ENCODE measurements around the gene VOPP1.

Gene VOPP1

DNA sequence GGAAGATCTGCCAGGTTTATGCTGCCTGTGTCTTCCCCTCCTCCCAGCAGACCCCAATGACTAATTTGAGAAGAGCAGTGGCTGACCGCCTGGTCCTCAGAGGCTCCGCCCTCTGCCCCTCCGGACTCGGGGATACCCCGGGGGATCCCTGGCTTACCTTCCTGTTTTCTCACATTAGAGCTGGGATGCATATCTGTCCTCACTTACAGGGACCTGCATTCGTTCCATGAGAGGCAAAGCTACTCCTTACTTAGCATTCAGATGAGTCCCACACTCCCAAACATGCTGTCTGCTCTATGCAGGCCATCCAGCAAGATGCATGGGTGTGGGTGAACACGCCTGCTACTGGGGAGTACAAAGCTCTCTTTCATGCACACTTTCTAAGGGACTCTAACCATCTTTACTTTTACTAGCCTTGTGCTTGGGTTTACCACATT lies 24.0 kb downstream of the VOPP1 start:
- H3K36me3 ChIP-seq (ENCODE audit: low read length), result no peaks in the 10 kb centered on the region
- peaks cover 65% of the 10 kb centered on the region for H4K20me1 ChIP-seq (ENCODE audit: low read depth, low read length)
- no peak overlapping the region for H3K9ac ChIP-seq (ENCODE audit: low read length)
- no peak overlapping the region for H3K27ac ChIP-seq (ENCODE audit: low read depth, low read length)
- TF ChIP-seq, protein P1, sequence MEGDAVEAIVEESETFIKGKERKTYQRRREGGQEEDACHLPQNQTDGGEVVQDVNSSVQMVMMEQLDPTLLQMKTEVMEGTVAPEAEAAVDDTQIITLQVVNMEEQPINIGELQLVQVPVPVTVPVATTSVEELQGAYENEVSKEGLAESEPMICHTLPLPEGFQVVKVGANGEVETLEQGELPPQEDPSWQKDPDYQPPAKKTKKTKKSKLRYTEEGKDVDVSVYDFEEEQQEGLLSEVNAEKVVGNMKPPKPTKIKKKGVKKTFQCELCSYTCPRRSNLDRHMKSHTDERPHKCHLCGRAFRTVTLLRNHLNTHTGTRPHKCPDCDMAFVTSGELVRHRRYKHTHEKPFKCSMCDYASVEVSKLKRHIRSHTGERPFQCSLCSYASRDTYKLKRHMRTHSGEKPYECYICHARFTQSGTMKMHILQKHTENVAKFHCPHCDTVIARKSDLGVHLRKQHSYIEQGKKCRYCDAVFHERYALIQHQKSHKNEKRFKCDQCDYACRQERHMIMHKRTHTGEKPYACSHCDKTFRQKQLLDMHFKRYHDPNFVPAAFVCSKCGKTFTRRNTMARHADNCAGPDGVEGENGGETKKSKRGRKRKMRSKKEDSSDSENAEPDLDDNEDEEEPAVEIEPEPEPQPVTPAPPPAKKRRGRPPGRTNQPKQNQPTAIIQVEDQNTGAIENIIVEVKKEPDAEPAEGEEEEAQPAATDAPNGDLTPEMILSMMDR (IDR thresholded peaks at IDR 0.05; ENCODE audit: insufficient read depth, low read length, poor library complexity, severe bottlenecking), result no peak
- peaks cover 96% of the 10 kb centered on the region for H3K79me2 ChIP-seq (ENCODE audit: insufficient read depth, low read length)
- H3F3A ChIP-seq (ENCODE audit: insufficient read depth), result no peaks in the 10 kb centered on the region
- H2AFZ ChIP-seq (ENCODE audit: low read depth, low read length, severe bottlenecking), result no peak overlapping the region
- no peaks in the 10 kb centered on the region for H3K9me3 ChIP-seq (ENCODE audit: insufficient read depth, low read length)
- no peaks in the 10 kb centered on the region for H3K27me3 ChIP-seq (ENCODE audit: low read length)
- H3K4me2 ChIP-seq (ENCODE audit: low read depth, low read length, poor library complexity, severe bottlenecking), result no peak overlapping the region
- no peak overlapping the region for H3K4me3 ChIP-seq (ENCODE audit: insufficient read depth, low read length, poor library complexity, severe bottlenecking)
- no peaks in the 10 kb centered on the region for H3K9me2 ChIP-seq (replicated peaks; ENCODE audit: insufficient read depth, low read length)

DNA sequence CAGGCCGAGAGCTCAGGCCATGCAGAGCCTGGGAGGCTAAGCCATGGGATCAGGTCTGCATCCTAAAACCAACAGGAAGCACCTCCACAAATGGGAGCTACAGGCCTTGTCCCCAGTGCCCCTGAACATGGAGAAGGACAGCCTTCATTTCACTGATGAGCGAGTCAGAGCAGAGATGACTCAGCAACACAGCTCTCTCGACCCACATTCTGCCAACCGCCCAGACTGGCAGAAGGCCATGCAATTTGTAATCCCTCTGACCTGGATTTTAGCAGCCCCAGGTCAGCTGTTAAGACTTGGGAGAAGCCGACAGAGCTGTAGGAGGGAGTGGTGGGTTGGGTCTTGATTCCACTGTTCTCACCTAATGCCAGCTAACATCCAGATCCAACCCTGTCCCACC lies 25.5 kb downstream of the VOPP1 start:
- no peaks in the 10 kb centered on the region for H3K9me3 ChIP-seq (ENCODE audit: insufficient read depth, low read length)
- no peak for TF ChIP-seq EZH2phosphoT487 (conservative IDR thresholded peaks at IDR 0.05; ENCODE audit: low read length)
- TF ChIP-seq, protein P1 (IDR thresholded peaks at IDR 0.05; ENCODE audit: insufficient read depth, low read length, poor library complexity, severe bottlenecking), result no peak
- no peak overlapping the region for H2AFZ ChIP-seq (ENCODE audit: low read depth, low read length, severe bottlenecking)
- H3K4me2 ChIP-seq (ENCODE audit: low read depth, low read length, poor library complexity, severe bottlenecking), result no peak overlapping the region
- no peak overlapping the region for H3K4me3 ChIP-seq (ENCODE audit: insufficient read depth, low read length, poor library complexity, severe bottlenecking)
- H3K9me2 ChIP-seq (replicated peaks; ENCODE audit: insufficient read depth, low read length), result no peaks in the 10 kb centered on the region
- H3K79me2 ChIP-seq (ENCODE audit: insufficient read depth, low read length), result peaks cover 87% of the 10 kb centered on the region
- H3F3A ChIP-seq (ENCODE audit: insufficient read depth), result no peaks in the 10 kb centered on the region
- H3K27me3 ChIP-seq (ENCODE audit: low read length), result no peaks in the 10 kb centered on the region
- no peaks in the 10 kb centered on the region for H3K36me3 ChIP-seq (ENCODE audit: low read length)
- no peak overlapping the region for H3K9ac ChIP-seq (ENCODE audit: low read length)
- H3K27ac ChIP-seq (ENCODE audit: low read depth, low read length), result no peak overlapping the region
- H4K20me1 ChIP-seq (ENCODE audit: low read depth, low read length), result peaks cover 60% of the 10 kb centered on the region

DNA sequence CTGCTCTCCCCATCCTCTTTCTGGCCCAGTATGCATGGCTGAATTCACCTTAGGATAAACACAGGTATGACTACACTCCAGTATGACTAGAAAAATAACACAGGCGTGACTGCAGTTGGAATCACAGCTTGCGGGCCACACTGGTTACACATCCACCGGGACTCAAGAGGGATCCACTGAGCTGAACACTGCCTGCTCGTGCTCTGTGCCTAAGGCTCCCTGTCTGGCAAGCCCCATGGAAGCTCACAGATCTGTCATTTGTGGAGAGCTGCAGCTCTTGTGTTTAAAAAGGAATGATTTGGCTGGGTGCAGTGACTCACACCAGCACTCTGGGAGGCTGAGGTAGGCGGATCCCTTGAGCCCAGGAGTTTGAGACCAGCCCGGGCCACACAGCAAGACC lies 26.8 kb downstream of the VOPP1 start:
- Histone ChIP-seq H3K4me2 (ENCODE audit: low read depth, low read length, poor library complexity, severe bottlenecking) (no peak overlapping the region), H3F3A (ENCODE audit: insufficient read depth) (no peaks in the 10 kb centered on the region), H3K79me2 (ENCODE audit: insufficient read depth, low read length) (peaks cover 89% of the 10 kb centered on the region), H3K9ac (ENCODE audit: low read length) (no peak overlapping the region), H3K27ac (ENCODE audit: low read depth, low read length) (no peak overlapping the region), H3K36me3 (ENCODE audit: low read length) (no peaks in the 10 kb centered on the region), H3K4me3 (ENCODE audit: insufficient read depth, low read length, poor library complexity, severe bottlenecking) (no peak overlapping the region), H3K9me3 (ENCODE audit: insufficient read depth, low read length) (no peaks in the 10 kb centered on the region), H4K20me1 (ENCODE audit: low read depth, low read length) (peaks cover 68% of the 10 kb centered on the region), H3K9me2 (replicated peaks; ENCODE audit: insufficient read depth, low read length) (no peaks in the 10 kb centered on the region), H2AFZ (ENCODE audit: low read depth, low read length, severe bottlenecking) (no peak overlapping the region), H3K27me3 (ENCODE audit: low read length) (no peaks in the 10 kb centered on the region)
- TF ChIP-seq, protein P1 (IDR thresholded peaks at IDR 0.05; ENCODE audit: insufficient read depth, low read length, poor library complexity, severe bottlenecking), result no peak
- no peak for TF ChIP-seq EZH2phosphoT487 (conservative IDR thresholded peaks at IDR 0.05; ENCODE audit: low read length)
